Stomach (tissue), 9 donors: ENCODE results near the gene ZC2HC1C. TPM values are rescaled to one million over a fixed set of nuclear protein-coding genes. Genes with fewer than 3 reads are reported as not detected.

Experiments
- DNase-seq, 2 donors: peaks; one replicate each; pipeline versions ENCODE4 v3.0.0 to v3.0.0-alpha.2; 2013 to 2019
- H3K27ac ChIP-seq, 5 donors: fragments of 200-600 bp in 4 of 5; sonication (generic) in 4 of 5; one replicate each; pipeline ENCODE4 v1.5.1; 2013 to 2019; ENCODE audit warnings: mild to moderate bottlenecking in 1 of 5, moderate library complexity in 1 of 5
- H3K27me3 ChIP-seq, 3 donors: fragments of 200-600 bp; sonication (generic); one replicate each; pipeline ENCODE4 v1.5.1; 2017 to 2019; ENCODE audit warnings: mixed run types in 1 of 3
- H3K36me3 ChIP-seq, 4 donors: fragments of 200-600 bp; sonication (generic); 1 replicate in 3 of 4; 2 replicates in 1 of 4; pipeline ENCODE4 v1.5.1; 2016 to 2019
- H3K4me1 ChIP-seq, 4 donors: fragments of 200-600 bp; sonication (generic); one replicate each; pipeline ENCODE4 v1.5.1; 2016 to 2019
- H3K4me3 ChIP-seq, 4 donors: fragments of 200-600 bp; sonication (generic) in 3 of 4; one replicate each; pipeline ENCODE4 v1.5.1; 2016 to 2019; ENCODE audit warnings: mild to moderate bottlenecking in 1 of 4
- H3K9me3 ChIP-seq, 4 donors: fragments of 200-600 bp; sonication (generic); one replicate each; pipeline ENCODE4 v1.5.1; 2016 to 2019
- CTCF ChIP-seq, 7 experiments: fragments of 450-650 bp in 4 of 7; fragments of 200-600 bp in 3 of 7; sonication (generic) in 3 of 7; IDR thresholded peaks; one replicate each; pipeline ENCODE4 v1.5.1; 2016 to 2019; ENCODE audit warnings: antibody characterized with exemption in 7 of 7, control low read depth in 2 of 7, mild to moderate bottlenecking in 1 of 7
- EP300 ChIP-seq: sonication (generic); formaldehyde crosslinking; IDR thresholded peaks from one replicate; pipeline ENCODE4 v1.6.1; 2017; ENCODE audit warnings: antibody characterized with exemption
- POLR2A ChIP-seq, 4 donors: fragments of 450-650 bp; IDR thresholded peaks; one replicate each; pipeline ENCODE4 v1.6.1; 2016; ENCODE audit warnings: antibody characterized with exemption in 4 of 4, control low read depth in 2 of 4, mild to moderate bottlenecking in 1 of 4, moderate library complexity in 1 of 4
- POLR2AphosphoS5 ChIP-seq, 3 donors: sonication (generic); formaldehyde crosslinking; IDR thresholded peaks; one replicate each; pipeline ENCODE4 v1.6.1; 2016; ENCODE audit warnings: antibody characterized with exemption in 3 of 3
- WGBS, 5 donors: extraction: QIAGEN DNeasy Blood & Tissue Kit in 3 of 5; methylation state at CpG; one replicate each; pipeline versions ENCODE4 v1.1.5 to v1.1.7; 2013 to 2018; 5-methylcytosine and 5-hydroxymethylcytosine counted together
- intact Hi-C: fragments of 100-400 bp; cut with DNase I; formaldehyde crosslinking; loops from one replicate; pipeline ENCODE4 v1.15.1; 2023; ENCODE audit warnings: low total_unique reads
- polyA plus RNA-seq, 3 donors: library from polyadenylated mRNA; stranded (reverse); fragments of 200-250 nt; gene quantifications; one replicate each; pipeline ENCODE4 v1.2.3, GENCODE V29; 2013
- total RNA-seq, 5 donors: library from RNA; depleted of rRNA; stranded (reverse); fragments of >200 nt; gene quantifications; one replicate each; pipeline versions ENCODE4 v1.1.0 to v1.2.3, GENCODE V29; 2014 to 2016
- donor health status: healthy with polysubstance abuse.
- donor health status: Bipolar disorder and iron deficiency.
- donor health status: healthy.

ZC2HC1C gene
- total and polyA plus RNA-seq, 8 donors: 0.37 to 10.4 (median 4.1) TPM; not detected in 2

GRCh38 chr14:75025876-75026275 lies 43.6 kb upstream of the ZC2HC1C start:
- Histone ChIP-seq H3K36me3 (peaks cover 17 to 85% (median 73%) of the 10 kb centered on the region in 4 donors), H3K27me3 (no peaks in the 10 kb centered on the region), H3K4me1 (no peaks in the 10 kb centered on the region), H3K9me3 (no peaks in the 10 kb centered on the region), H3K4me3 (no peak overlapping the region), H3K27ac (no peak overlapping the region)
- intact Hi-C loops: no loop called here
- 93 to 99% (median 94%) methylated on average over 2 of the region's 2 CpGs for WGBS, 5 donors
- TF ChIP-seq CTCF (IDR thresholded peaks at IDR 0.05) (no peak), EP300 (no peak), POLR2A (IDR thresholded peaks at IDR 0.05) (no peak), POLR2AphosphoS5 (IDR thresholded peaks at IDR 0.05) (no peak)
- no peak for DNase-seq

GRCh38 chr14:75030147-75030546 lies 39.3 kb upstream of the ZC2HC1C start:
- TF ChIP-seq CTCF (IDR thresholded peaks at IDR 0.05) (no peak), POLR2AphosphoS5 (IDR thresholded peaks at IDR 0.05) (no peak)
- Histone ChIP-seq H3K27ac (no peak overlapping the region), H3K36me3 (peaks cover 30 to 84% (median 76%) of the 10 kb centered on the region in 4 donors), H3K4me1 (no peaks in the 10 kb centered on the region), H3K27me3 (no peaks in the 10 kb centered on the region), H3K9me3 (no peaks in the 10 kb centered on the region), H3K4me3 (no peak overlapping the region)
- WGBS, 5 donors: 0% methylated on average over 1 of the region's 1 CpG
- intact Hi-C loops: no loop called here
- DNase-seq: no peak

GRCh38 chr14:75032939-75033338 lies 36.5 kb upstream of the ZC2HC1C start:
- H3K27me3 ChIP-seq: no peaks in the 10 kb centered on the region
- WGBS, 5 donors: 80 to 99% (median 91%) methylated on average over 2 of the region's 2 CpGs
- H3K4me3 ChIP-seq: no peak overlapping the region
- peaks cover 30 to 93% (median 89%) of the 10 kb centered on the region in 4 donors for H3K36me3 ChIP-seq
- no peak for DNase-seq
- intact Hi-C loops: no loop called here
- no peaks in the 10 kb centered on the region for H3K9me3 ChIP-seq
- H3K27ac ChIP-seq: no peak overlapping the region
- no peaks in the 10 kb centered on the region for H3K4me1 ChIP-seq
- TF ChIP-seq EP300: no peak
- TF ChIP-seq CTCF (IDR thresholded peaks at IDR 0.05): no peak
- TF ChIP-seq POLR2AphosphoS5 (IDR thresholded peaks at IDR 0.05): no peak
- no peak for TF ChIP-seq POLR2A (IDR thresholded peaks at IDR 0.05)

GRCh38 chr14:75040507-75040906 lies 28.9 kb upstream of the ZC2HC1C start:
- no peaks in the 10 kb centered on the region for H3K27me3 ChIP-seq
- intact Hi-C loops: no loop called here
- H3K9me3 ChIP-seq: no peaks in the 10 kb centered on the region
- H3K4me1 ChIP-seq: peaks cover 4 to 40% (median 29%) of the 10 kb centered on the region in 4 donors
- no peak for TF ChIP-seq CTCF (IDR thresholded peaks at IDR 0.05)
- TF ChIP-seq POLR2A (IDR thresholded peaks at IDR 0.05): no peak
- TF ChIP-seq POLR2AphosphoS5 (IDR thresholded peaks at IDR 0.05): no peak
- TF ChIP-seq EP300: no peak
- 60 to 76% (median 73%) methylated on average over 1 of the region's 1 CpG for WGBS, 5 donors
- no peak for DNase-seq
- no peak overlapping the region for H3K27ac ChIP-seq
- peaks cover 0 to 62% (median 43%) of the 10 kb centered on the region in 4 donors for H3K36me3 ChIP-seq
- no peak overlapping the region for H3K4me3 ChIP-seq
